ENCODE measurements around the gene PRCC. TPM values are rescaled to one million over a fixed set of nuclear protein-coding genes. Genes with fewer than 3 reads are reported as not detected.

The PRCC gene
- total RNA-seq, 1 donor from 2014 or later = 75.5 TPM

GRCh38 chr1:156788136-156788535, 20.8 kb downstream of the PRCC start:
- H3K9me3 ChIP-seq (ENCODE audit: insufficient read depth, low read depth, low read length) = no peaks in the 10 kb centered on the region
- H3K4me2 ChIP-seq (ENCODE audit: low read length) = no peak overlapping the region
- H4K20me1 ChIP-seq (ENCODE audit: insufficient read depth, low read length) = peaks cover 68% of the 10 kb centered on the region
- H3K36me3 ChIP-seq (ENCODE audit: insufficient read depth, low read length) = peaks cover 22% of the 10 kb centered on the region
- Mint-ChIP-seq H3K36me3 (ENCODE audit: low read depth, unreplicated experiment) (peaks cover 15% of the 10 kb centered on the region), H3K4me3 (ENCODE audit: unreplicated experiment) (no peak overlapping the region), H3K9me3 (ENCODE audit: unreplicated experiment) (no peaks in the 10 kb centered on the region), H3K27me3 (ENCODE audit: low read depth, unreplicated experiment) (no peaks in the 10 kb centered on the region), H3K27ac (ENCODE audit: unreplicated experiment) (no peak overlapping the region), H3K4me1 (ENCODE audit: low read depth, unreplicated experiment) (peaks cover under 1% of the 10 kb centered on the region)
- no peak overlapping the region for H3K27ac ChIP-seq (ENCODE audit: low read depth, low read length)
- no peak for DNase-seq (ENCODE audit: low read depth)
- FAIRE-seq = no peak
- no peaks in the 10 kb centered on the region for H3K27me3 ChIP-seq (ENCODE audit: insufficient read depth, low read length)
- H3K9ac ChIP-seq (ENCODE audit: low read length) = no peak overlapping the region
- H2AFZ ChIP-seq (ENCODE audit: low read depth, low read length) = no peak overlapping the region
- H3K4me3 ChIP-seq (ENCODE audit: insufficient read depth, low read depth, low read length) = no peak overlapping the region
- H3K4me1 ChIP-seq (ENCODE audit: insufficient read depth, low read length) = no peaks in the 10 kb centered on the region
- peaks cover 38% of the 10 kb centered on the region for H3K79me2 ChIP-seq (ENCODE audit: insufficient read depth, low read length)
- TF ChIP-seq EZH2 (IDR thresholded peaks at IDR 0.05; ENCODE audit: insufficient read depth, low read length) = no peak
- TF ChIP-seq, protein P1, sequence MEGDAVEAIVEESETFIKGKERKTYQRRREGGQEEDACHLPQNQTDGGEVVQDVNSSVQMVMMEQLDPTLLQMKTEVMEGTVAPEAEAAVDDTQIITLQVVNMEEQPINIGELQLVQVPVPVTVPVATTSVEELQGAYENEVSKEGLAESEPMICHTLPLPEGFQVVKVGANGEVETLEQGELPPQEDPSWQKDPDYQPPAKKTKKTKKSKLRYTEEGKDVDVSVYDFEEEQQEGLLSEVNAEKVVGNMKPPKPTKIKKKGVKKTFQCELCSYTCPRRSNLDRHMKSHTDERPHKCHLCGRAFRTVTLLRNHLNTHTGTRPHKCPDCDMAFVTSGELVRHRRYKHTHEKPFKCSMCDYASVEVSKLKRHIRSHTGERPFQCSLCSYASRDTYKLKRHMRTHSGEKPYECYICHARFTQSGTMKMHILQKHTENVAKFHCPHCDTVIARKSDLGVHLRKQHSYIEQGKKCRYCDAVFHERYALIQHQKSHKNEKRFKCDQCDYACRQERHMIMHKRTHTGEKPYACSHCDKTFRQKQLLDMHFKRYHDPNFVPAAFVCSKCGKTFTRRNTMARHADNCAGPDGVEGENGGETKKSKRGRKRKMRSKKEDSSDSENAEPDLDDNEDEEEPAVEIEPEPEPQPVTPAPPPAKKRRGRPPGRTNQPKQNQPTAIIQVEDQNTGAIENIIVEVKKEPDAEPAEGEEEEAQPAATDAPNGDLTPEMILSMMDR (IDR thresholded peaks at IDR 0.05; ENCODE audit: insufficient read depth, low read depth, low read length) = no peak

DNA sequence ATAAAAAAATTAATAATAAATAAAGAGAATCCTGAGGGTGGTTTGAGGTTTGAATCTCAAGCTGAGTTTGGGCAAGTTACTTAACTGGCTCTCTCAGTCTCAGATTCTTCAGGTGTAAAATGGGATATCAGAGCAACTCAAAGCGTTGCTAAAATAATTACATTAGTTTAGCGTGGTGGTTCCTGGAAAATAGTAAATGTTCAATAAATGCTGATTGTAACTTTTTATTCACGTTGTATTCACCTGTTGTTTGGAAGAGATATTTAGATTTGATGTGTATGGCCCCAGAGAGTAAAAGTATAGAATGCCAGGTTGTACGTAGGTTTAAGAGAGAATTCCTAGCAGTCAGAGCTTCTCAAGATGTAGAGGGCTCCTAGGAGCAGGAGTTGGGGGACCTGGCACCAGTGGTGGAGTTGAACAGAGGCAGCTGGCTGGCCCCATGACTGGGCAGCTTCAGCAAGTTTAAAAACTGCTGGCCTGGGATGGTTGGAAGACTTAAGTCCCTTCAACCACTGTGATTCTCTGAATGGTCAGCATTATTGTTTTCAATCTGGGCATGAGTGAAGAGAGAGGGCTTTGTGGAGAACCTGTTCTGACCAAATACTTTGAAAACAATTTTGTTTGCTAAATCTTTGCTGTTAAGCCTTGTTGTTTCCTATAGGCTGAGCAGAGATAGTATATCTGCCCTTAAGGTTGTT, 22.4 kb downstream of the PRCC start:
- no peak for FAIRE-seq
- peaks cover 5% of the 10 kb centered on the region for H3K4me1 ChIP-seq (ENCODE audit: insufficient read depth, low read length)
- no peaks in the 10 kb centered on the region for H3K27me3 ChIP-seq (ENCODE audit: insufficient read depth, low read length)
- no peak overlapping the region for H3K4me2 ChIP-seq (ENCODE audit: low read length)
- H2AFZ ChIP-seq (ENCODE audit: low read depth, low read length) = no peak overlapping the region
- no peak for TF ChIP-seq EZH2 (IDR thresholded peaks at IDR 0.05; ENCODE audit: insufficient read depth, low read length)
- TF ChIP-seq, protein P1 (IDR thresholded peaks at IDR 0.05; ENCODE audit: insufficient read depth, low read depth, low read length) = no peak
- H3K36me3 ChIP-seq (ENCODE audit: insufficient read depth, low read length) = peaks cover 25% of the 10 kb centered on the region
- H3K4me1 Mint-ChIP-seq (ENCODE audit: low read depth, unreplicated experiment) = peaks cover 9% of the 10 kb centered on the region
- peaks cover 28% of the 10 kb centered on the region for H3K79me2 ChIP-seq (ENCODE audit: insufficient read depth, low read length)
- no peaks in the 10 kb centered on the region for H3K9me3 Mint-ChIP-seq (ENCODE audit: unreplicated experiment)
- H3K27me3 Mint-ChIP-seq (ENCODE audit: low read depth, unreplicated experiment) = no peaks in the 10 kb centered on the region
- no peak overlapping the region for H3K4me3 Mint-ChIP-seq (ENCODE audit: unreplicated experiment)
- H3K9ac ChIP-seq (ENCODE audit: low read length) = no peak overlapping the region
- no peak overlapping the region for H3K27ac ChIP-seq (ENCODE audit: low read depth, low read length)
- peaks cover 19% of the 10 kb centered on the region for H3K36me3 Mint-ChIP-seq (ENCODE audit: low read depth, unreplicated experiment)
- H3K9me3 ChIP-seq (ENCODE audit: insufficient read depth, low read depth, low read length) = no peaks in the 10 kb centered on the region
- DNase-seq (ENCODE audit: low read depth) = no peak
- peaks cover 70% of the 10 kb centered on the region for H4K20me1 ChIP-seq (ENCODE audit: insufficient read depth, low read length)
- H3K4me3 ChIP-seq (ENCODE audit: insufficient read depth, low read depth, low read length) = no peak overlapping the region
- H3K27ac Mint-ChIP-seq (ENCODE audit: unreplicated experiment) = no peak overlapping the region
